Measurements from ENCODE around the gene UBE3A. TPM values are rescaled to one million over a fixed set of nuclear protein-coding genes. Genes with fewer than 3 reads are reported as not detected.

The UBE3A gene
- polyA plus RNA-seq, 4 donors: 14.6 to 52.5 (median 17.6) TPM

- no peak for FAIRE-seq
- Histone ChIP-seq H3K27ac (ENCODE audit: low read depth in 1 of 3, low read length in 2 of 3) (no peak overlapping the region), H3K4me1 (ENCODE audit: control insufficient read depth in 3 of 3, insufficient read depth in 2 of 3, low read depth in 1 of 3, low read length in 2 of 3) (no peaks in the 10 kb centered on the region), H3K9me3 (ENCODE audit: control insufficient read depth in 2 of 2, insufficient read depth in 1 of 2, low read depth in 1 of 2, low read length in 1 of 2) (no peaks in the 10 kb centered on the region), H3K36me3 (ENCODE audit: control insufficient read depth in 3 of 3, insufficient read depth in 2 of 3, low read depth in 1 of 3, low read length in 3 of 3) (peaks cover 0 to 12% (median 6%) of the 10 kb centered on the region in 3 donors), H3K4me3 (ENCODE audit: low read depth in 1 of 3, low read length in 3 of 3) (no peak overlapping the region), H3K27me3 (ENCODE audit: control insufficient read depth in 3 of 3, insufficient read depth in 3 of 3, low read length in 3 of 3) (no peaks in the 10 kb centered on the region)
- 85 to 96% (median 93%) methylated on average over 4 of the region's 4 CpGs for WGBS, 3 donors
- DNase-seq: no peak
Measured at GRCh38 chr15:25391971-25392721, 46.7 kb downstream of the UBE3A start.

DNA sequence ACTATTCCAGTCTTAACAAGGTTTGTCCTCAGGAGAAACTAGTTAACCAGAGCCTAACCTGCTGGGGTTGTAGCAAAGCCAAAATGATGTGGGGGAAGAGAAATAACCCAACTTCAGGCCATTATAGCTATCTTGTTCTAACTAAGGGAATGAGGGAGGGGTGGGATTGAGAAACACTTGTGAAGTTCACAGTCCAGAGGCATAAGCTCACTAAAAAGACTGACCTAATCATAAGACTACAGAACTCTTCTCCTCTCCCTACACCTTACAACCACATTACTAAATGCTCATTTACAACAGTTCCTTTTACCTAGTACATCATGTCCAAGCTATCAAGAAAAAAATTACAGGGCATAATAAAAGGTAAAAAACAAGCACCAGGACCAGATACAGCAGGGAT lies 52.8 kb downstream of the UBE3A start:
- FAIRE-seq (no peak), DNase-seq (no peak)
- no peaks in the 10 kb centered on the region for H3K27me3 ChIP-seq (ENCODE audit: control insufficient read depth in 3 of 3, insufficient read depth in 3 of 3, low read length in 3 of 3)
- H3K4me1 ChIP-seq (ENCODE audit: control insufficient read depth in 3 of 3, insufficient read depth in 2 of 3, low read depth in 1 of 3, low read length in 2 of 3): no peaks in the 10 kb centered on the region
- H3K36me3 ChIP-seq (ENCODE audit: control insufficient read depth in 3 of 3, insufficient read depth in 2 of 3, low read depth in 1 of 3, low read length in 3 of 3): peaks cover 0 to 12% (median 8%) of the 10 kb centered on the region in 3 donors
- H3K9me3 ChIP-seq (ENCODE audit: control insufficient read depth in 2 of 2, insufficient read depth in 1 of 2, low read depth in 1 of 2, low read length in 1 of 2): peaks cover 0 to 20% of the 10 kb centered on the region in 2 donors
- no peak overlapping the region for H3K27ac ChIP-seq (ENCODE audit: low read depth in 1 of 3, low read length in 2 of 3)
- H3K4me3 ChIP-seq (ENCODE audit: low read depth in 1 of 3, low read length in 3 of 3): no peak overlapping the region

DNA sequence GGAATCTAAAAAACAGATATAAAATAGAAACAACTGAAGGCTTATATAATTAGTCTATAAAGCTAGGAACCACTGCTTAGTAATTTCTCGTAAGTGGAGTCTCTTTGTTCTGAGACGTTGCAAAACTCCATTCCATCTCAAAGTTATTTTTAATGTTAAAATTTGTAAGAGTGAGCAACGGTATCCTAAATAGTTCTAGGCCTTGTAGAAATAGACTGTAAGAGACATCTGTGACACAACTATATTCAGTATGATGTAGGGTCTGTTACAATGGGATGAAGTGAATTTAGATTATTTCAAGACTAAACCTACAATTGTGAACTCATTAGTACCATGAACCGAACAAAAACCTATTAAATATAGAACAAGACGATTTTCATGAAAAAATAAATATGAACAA lies 57.2 kb downstream of the UBE3A start:
- Histone ChIP-seq H3K27ac (ENCODE audit: low read depth in 1 of 3, low read length in 2 of 3) (no peak overlapping the region), H3K4me3 (ENCODE audit: low read depth in 1 of 3, low read length in 3 of 3) (no peak overlapping the region), H3K9me3 (ENCODE audit: control insufficient read depth in 2 of 2, insufficient read depth in 1 of 2, low read depth in 1 of 2, low read length in 1 of 2) (peaks cover 0 to 20% of the 10 kb centered on the region in 2 donors), H3K36me3 (ENCODE audit: control insufficient read depth in 3 of 3, insufficient read depth in 2 of 3, low read depth in 1 of 3, low read length in 3 of 3) (peaks cover 0 to 11% (median 5%) of the 10 kb centered on the region in 3 donors), H3K4me1 (ENCODE audit: control insufficient read depth in 3 of 3, insufficient read depth in 2 of 3, low read depth in 1 of 3, low read length in 2 of 3) (no peaks in the 10 kb centered on the region), H3K27me3 (ENCODE audit: control insufficient read depth in 3 of 3, insufficient read depth in 3 of 3, low read length in 3 of 3) (no peaks in the 10 kb centered on the region)
- DNase-seq (no peak), FAIRE-seq (no peak)
- WGBS, 3 donors: 91 to 99% (median 95%) methylated on average over 5 of the region's 5 CpGs

DNA sequence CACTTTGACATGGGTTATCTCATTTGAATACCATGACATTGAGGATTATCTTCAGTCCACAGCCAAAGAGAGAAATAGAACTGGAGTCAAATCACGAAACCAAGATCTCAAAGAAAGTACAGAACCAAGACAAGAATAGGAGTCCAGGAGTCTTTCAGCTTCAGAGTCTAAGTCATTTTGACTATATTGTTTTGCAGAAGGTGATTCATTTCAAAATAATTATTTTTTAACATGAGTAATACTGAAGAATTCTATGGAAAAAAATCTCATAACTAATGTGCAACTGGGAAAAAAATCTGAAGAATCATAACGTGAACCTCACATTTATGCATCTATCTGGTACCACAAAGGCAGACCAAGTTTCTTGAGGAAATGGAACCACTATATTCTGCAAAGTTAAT lies 60.3 kb downstream of the UBE3A start:
- H3K27ac ChIP-seq (ENCODE audit: low read depth in 1 of 3, low read length in 2 of 3): no peak overlapping the region
- DNase-seq (no peak), FAIRE-seq (no peak)
- H3K27me3 ChIP-seq (ENCODE audit: control insufficient read depth in 3 of 3, insufficient read depth in 3 of 3, low read length in 3 of 3): no peaks in the 10 kb centered on the region
- no peaks in the 10 kb centered on the region for H3K4me1 ChIP-seq (ENCODE audit: control insufficient read depth in 3 of 3, insufficient read depth in 2 of 3, low read depth in 1 of 3, low read length in 2 of 3)
- 72 to 88% (median 79%) methylated on average over 2 of the region's 2 CpGs for WGBS, 3 donors
- peaks cover 0 to 8% of the 10 kb centered on the region in 2 donors for H3K9me3 ChIP-seq (ENCODE audit: control insufficient read depth in 2 of 2, insufficient read depth in 1 of 2, low read depth in 1 of 2, low read length in 1 of 2)
- no peak overlapping the region for H3K4me3 ChIP-seq (ENCODE audit: low read depth in 1 of 3, low read length in 3 of 3)
- peaks cover 0 to 16% (median 6%) of the 10 kb centered on the region in 3 donors for H3K36me3 ChIP-seq (ENCODE audit: control insufficient read depth in 3 of 3, insufficient read depth in 2 of 3, low read depth in 1 of 3, low read length in 3 of 3)

DNA sequence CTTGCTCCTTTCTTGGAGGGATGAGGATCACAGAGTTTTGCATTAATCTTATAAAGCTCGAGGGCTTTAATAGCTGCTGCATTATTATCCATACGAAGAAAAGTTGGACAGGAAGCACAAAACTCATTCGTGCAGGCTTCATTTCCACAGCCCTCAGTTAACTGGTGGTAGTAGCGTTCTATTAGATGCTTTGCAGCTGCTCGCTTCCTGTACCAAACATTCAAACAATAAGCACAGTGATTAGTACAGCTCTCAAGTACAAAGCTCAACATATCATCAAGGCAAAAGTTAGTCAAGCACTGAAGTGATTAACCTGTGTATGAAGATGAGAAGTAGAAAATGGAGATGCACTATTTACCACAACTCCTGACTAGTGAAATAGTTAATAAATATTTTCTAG lies 63.3 kb downstream of the UBE3A start:
- FAIRE-seq (no peak), DNase-seq (no peak)
- Histone ChIP-seq H3K4me3 (ENCODE audit: low read depth in 1 of 3, low read length in 3 of 3) (no peak overlapping the region), H3K27me3 (ENCODE audit: control insufficient read depth in 3 of 3, insufficient read depth in 3 of 3, low read length in 3 of 3) (no peaks in the 10 kb centered on the region), H3K27ac (ENCODE audit: low read depth in 1 of 3, low read length in 2 of 3) (no peak overlapping the region), H3K9me3 (ENCODE audit: control insufficient read depth in 2 of 2, insufficient read depth in 1 of 2, low read depth in 1 of 2, low read length in 1 of 2) (no peaks in the 10 kb centered on the region), H3K4me1 (ENCODE audit: control insufficient read depth in 3 of 3, insufficient read depth in 2 of 3, low read depth in 1 of 3, low read length in 2 of 3) (no peaks in the 10 kb centered on the region), H3K36me3 (ENCODE audit: control insufficient read depth in 3 of 3, insufficient read depth in 2 of 3, low read depth in 1 of 3, low read length in 3 of 3) (peaks cover 0 to 27% (median 6%) of the 10 kb centered on the region in 3 donors)
- WGBS, 3 donors: 71 to 87% (median 87%) methylated on average over 5 of the region's 5 CpGs

DNA sequence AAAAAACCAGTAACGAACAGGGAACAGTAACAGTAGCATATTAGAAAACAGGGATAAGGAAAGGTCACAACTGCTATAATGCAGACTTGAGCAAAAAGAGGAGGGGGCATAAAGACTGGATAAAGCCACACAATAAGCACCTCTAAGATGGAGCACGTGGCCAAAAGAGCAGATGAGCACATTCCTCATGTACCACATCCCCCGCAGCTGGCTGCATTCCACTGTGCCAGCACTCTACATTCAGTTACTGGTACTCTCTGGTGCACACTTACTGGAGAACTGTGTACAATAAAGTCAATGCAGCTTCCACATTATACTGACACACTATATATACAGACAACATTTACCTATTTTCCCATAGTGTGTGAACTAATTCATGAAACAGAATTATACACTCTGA lies 64.7 kb downstream of the UBE3A start:
- H3K27me3 ChIP-seq (ENCODE audit: control insufficient read depth in 3 of 3, insufficient read depth in 3 of 3, low read length in 3 of 3): no peaks in the 10 kb centered on the region
- no peaks in the 10 kb centered on the region for H3K9me3 ChIP-seq (ENCODE audit: control insufficient read depth in 2 of 2, insufficient read depth in 1 of 2, low read depth in 1 of 2, low read length in 1 of 2)
- H3K4me3 ChIP-seq (ENCODE audit: low read depth in 1 of 3, low read length in 3 of 3): no peak overlapping the region
- WGBS, 3 donors: 89 to 100% (median 97%) methylated on average over 3 of the region's 3 CpGs
- no peaks in the 10 kb centered on the region for H3K4me1 ChIP-seq (ENCODE audit: control insufficient read depth in 3 of 3, insufficient read depth in 2 of 3, low read depth in 1 of 3, low read length in 2 of 3)
- no peak overlapping the region for H3K27ac ChIP-seq (ENCODE audit: low read depth in 1 of 3, low read length in 2 of 3)
- DNase-seq (no peak), FAIRE-seq (no peak)
- peaks cover 5 to 25% (median 8%) of the 10 kb centered on the region in 3 donors for H3K36me3 ChIP-seq (ENCODE audit: control insufficient read depth in 3 of 3, insufficient read depth in 2 of 3, low read depth in 1 of 3, low read length in 3 of 3)

- Histone ChIP-seq H3K36me3 (ENCODE audit: control insufficient read depth in 3 of 3, insufficient read depth in 2 of 3, low read depth in 1 of 3, low read length in 3 of 3) (peaks cover 5 to 25% (median 8%) of the 10 kb centered on the region in 3 donors), H3K4me1 (ENCODE audit: control insufficient read depth in 3 of 3, insufficient read depth in 2 of 3, low read depth in 1 of 3, low read length in 2 of 3) (no peaks in the 10 kb centered on the region), H3K27me3 (ENCODE audit: control insufficient read depth in 3 of 3, insufficient read depth in 3 of 3, low read length in 3 of 3) (no peaks in the 10 kb centered on the region), H3K4me3 (ENCODE audit: low read depth in 1 of 3, low read length in 3 of 3) (no peak overlapping the region), H3K9me3 (ENCODE audit: control insufficient read depth in 2 of 2, insufficient read depth in 1 of 2, low read depth in 1 of 2, low read length in 1 of 2) (no peaks in the 10 kb centered on the region), H3K27ac (ENCODE audit: low read depth in 1 of 3, low read length in 2 of 3) (no peak overlapping the region)
- no peak for DNase-seq
- WGBS, 3 donors: 63 to 92% (median 78%) methylated on average over 1 of the region's 1 CpG
- FAIRE-seq: no peak
Measured at GRCh38 chr15:25372298-25372697, 66.5 kb downstream of the UBE3A start.

DNA sequence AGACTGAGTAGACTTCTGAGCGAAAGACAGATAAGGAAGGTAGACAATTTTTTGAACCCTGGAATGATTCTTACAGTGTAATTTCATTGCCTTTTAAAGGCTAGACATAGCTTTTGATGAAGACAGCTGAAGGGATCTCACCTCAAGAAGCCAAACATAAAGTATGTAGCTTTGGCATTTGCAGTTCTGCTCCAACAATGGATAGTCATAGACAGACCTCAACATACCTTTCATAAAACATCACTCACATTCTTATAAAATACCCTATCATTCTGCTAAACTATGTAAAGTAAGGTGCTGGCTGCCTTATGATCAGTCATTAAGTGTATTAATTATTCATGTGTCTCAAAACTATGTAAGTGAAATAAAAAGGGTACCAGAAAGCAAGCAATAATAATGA lies 70.0 kb downstream of the UBE3A start:
- no peaks in the 10 kb centered on the region for H3K9me3 ChIP-seq (ENCODE audit: control insufficient read depth in 2 of 2, insufficient read depth in 1 of 2, low read depth in 1 of 2, low read length in 1 of 2)
- H3K27ac ChIP-seq (ENCODE audit: low read depth in 1 of 3, low read length in 2 of 3): no peak overlapping the region
- peaks cover 5 to 13% (median 10%) of the 10 kb centered on the region in 3 donors for H3K36me3 ChIP-seq (ENCODE audit: control insufficient read depth in 3 of 3, insufficient read depth in 2 of 3, low read depth in 1 of 3, low read length in 3 of 3)
- WGBS, 3 donors: 96 to 97% (median 97%) methylated on average over 1 of the region's 1 CpG
- no peak overlapping the region for H3K4me3 ChIP-seq (ENCODE audit: low read depth in 1 of 3, low read length in 3 of 3)
- DNase-seq (no peak), FAIRE-seq (no peak)
- H3K4me1 ChIP-seq (ENCODE audit: control insufficient read depth in 3 of 3, insufficient read depth in 2 of 3, low read depth in 1 of 3, low read length in 2 of 3): no peaks in the 10 kb centered on the region
- no peaks in the 10 kb centered on the region for H3K27me3 ChIP-seq (ENCODE audit: control insufficient read depth in 3 of 3, insufficient read depth in 3 of 3, low read length in 3 of 3)

GRCh38 chr15:25366058-25366457 lies 72.8 kb downstream of the UBE3A start:
- Histone ChIP-seq H3K9me3 (ENCODE audit: control insufficient read depth in 2 of 2, insufficient read depth in 1 of 2, low read depth in 1 of 2, low read length in 1 of 2) (no peaks in the 10 kb centered on the region), H3K36me3 (ENCODE audit: control insufficient read depth in 3 of 3, insufficient read depth in 2 of 3, low read depth in 1 of 3, low read length in 3 of 3) (peaks cover 5 to 8% (median 5%) of the 10 kb centered on the region in 3 donors), H3K4me1 (ENCODE audit: control insufficient read depth in 3 of 3, insufficient read depth in 2 of 3, low read depth in 1 of 3, low read length in 2 of 3) (no peaks in the 10 kb centered on the region), H3K27ac (ENCODE audit: low read depth in 1 of 3, low read length in 2 of 3) (no peak overlapping the region), H3K4me3 (ENCODE audit: low read depth in 1 of 3, low read length in 3 of 3) (no peak overlapping the region), H3K27me3 (ENCODE audit: control insufficient read depth in 3 of 3, insufficient read depth in 3 of 3, low read length in 3 of 3) (no peaks in the 10 kb centered on the region)
- DNase-seq: no peak
- no peak for FAIRE-seq
- WGBS, 3 donors: 69 to 80% (median 73%) methylated on average over 1 of the region's 1 CpG
